H1 (cell line): ENCODE results near the gene ARL10. TPM values are rescaled to one million over a fixed set of nuclear protein-coding genes. Genes with fewer than 3 reads are reported as not detected.

ENCODE experiments used
- CTCF ChIA-PET: fragments of 300-600 bp; sonication (Branson Sonifier 250); formaldehyde crosslinking; loops from one replicate; lab custom pipeline; 2021; ENCODE audit not compliant: partially characterized antibody; lab: Charles Lee
- POLR2A ChIA-PET: fragments of 300-600 bp; sonication (Branson Sonifier 250); formaldehyde crosslinking; loops from one replicate; lab custom pipeline; 2021; ENCODE audit warnings: inconsistent platforms; ENCODE audit not compliant: partially characterized antibody; lab: Charles Lee
- DNase-seq, 2 experiments: peaks; one replicate each; pipeline versions ENCODE4 v3.0.0 to v3.0.0-alpha.2; 2010 to 2022; ENCODE audit warnings: low spot score in 2 of 2, low read depth in 1 of 2, mixed read lengths in 1 of 2
- FAIRE-seq: peaks from 2 replicates; lab custom pipeline; 2011; peaks lifted over from hg19 to GRCh38; lab: Jason Lieb, UNC
- H2AFZ ChIP-seq: 2 replicates; pipeline ENCODE4 v1.8.1; 2012; ENCODE audit warnings: low read length, inconsistent platforms
- H2AK5ac ChIP-seq: 2 replicates; pipeline ENCODE4 v1.6.1; 2013; ENCODE audit warnings: low read depth, low read length
- H2BK120ac ChIP-seq: replicated peaks from 2 replicates; pipeline ENCODE3; 2013; ENCODE audit warnings: low read depth, low read length, inconsistent platforms
- H2BK12ac ChIP-seq: 2 replicates; pipeline ENCODE4 v1.6.1; 2013; ENCODE audit warnings: low read depth, low read length
- H2BK15ac ChIP-seq: 2 replicates; pipeline ENCODE4 v1.6.1; 2013; ENCODE audit warnings: low read length
- H2BK20ac ChIP-seq: 2 replicates; pipeline ENCODE4 v1.6.1; 2013; ENCODE audit warnings: low read length
- H2BK5ac ChIP-seq: 2 replicates; pipeline ENCODE4 v1.6.1; 2013; ENCODE audit warnings: low read depth, low read length
- H3K14ac ChIP-seq: 2 replicates; pipeline ENCODE4 v1.6.1; 2013; ENCODE audit warnings: inconsistent platforms; ENCODE audit not compliant: insufficient read length
- H3K18ac ChIP-seq: 2 replicates; pipeline ENCODE4 v1.6.1; 2013; ENCODE audit warnings: low read length; ENCODE audit errors: extremely low read depth
- H3K23ac ChIP-seq: 2 replicates; pipeline ENCODE4 v1.6.1; 2013; ENCODE audit warnings: inconsistent platforms; ENCODE audit not compliant: insufficient read length
- H3K23me2 ChIP-seq: 2 replicates; pipeline ENCODE4 v1.6.1; 2013; ENCODE audit warnings: low read depth, low read length
- H3K27ac ChIP-seq: 2 replicates; pipeline ENCODE4 v1.6.1; 2011; ENCODE audit warnings: low read depth, low read length, inconsistent platforms
- H3K27me3 ChIP-seq, 4 experiments: replicated peaks in 1 of 4; 1 replicate in 1 of 4; 2 replicates in 3 of 4; pipeline versions ENCODE4 v1.6.1 to v1.8.1; 2011 to 2013; ENCODE audit warnings: low read length in 3 of 4, mild to moderate bottlenecking in 3 of 4, inconsistent platforms in 2 of 4, mixed read lengths in 2 of 4, moderate library complexity in 1 of 4; ENCODE audit not compliant: control insufficient read depth in 3 of 4, insufficient read depth in 3 of 4; ENCODE audit errors: extremely low read depth in 1 of 4
- H3K36me3 ChIP-seq, 4 experiments: 2 replicates each; pipeline versions ENCODE4 v1.6.1 to v1.8.1; 2011 to 2013; ENCODE audit warnings: mild to moderate bottlenecking in 4 of 4, low read length in 3 of 4, moderate library complexity in 2 of 4, control low read depth in 1 of 4, inconsistent platforms in 1 of 4; ENCODE audit not compliant: insufficient read depth in 4 of 4, control insufficient read depth in 2 of 4
- H3K4ac ChIP-seq: replicated peaks from 2 replicates; pipeline ENCODE3; 2013; ENCODE audit warnings: low read length, low read depth, mixed read lengths, inconsistent platforms; ENCODE audit not compliant: insufficient read length
- H3K4me1 ChIP-seq, 4 experiments: replicated peaks in 1 of 4; 1 replicate in 1 of 4; 2 replicates in 3 of 4; pipeline versions ENCODE4 v1.6.1 to v1.8.1; 2011 to 2013; ENCODE audit warnings: low read length in 3 of 4, inconsistent platforms in 2 of 4, mixed read lengths in 1 of 4; ENCODE audit not compliant: insufficient read depth in 4 of 4, control insufficient read depth in 3 of 4
- H3K4me2 ChIP-seq, 2 experiments: 2 replicates each; pipeline versions ENCODE4 v1.6.1 to v1.8.1; 2011 to 2013; ENCODE audit warnings: low read depth in 2 of 2, low read length in 2 of 2, control low read depth in 1 of 2, inconsistent platforms in 1 of 2, mild to moderate bottlenecking in 1 of 2; ENCODE audit not compliant: insufficient read depth in 1 of 2
- H3K4me3 ChIP-seq, 4 experiments: fragments of 200-600, 300-600 bp in 1 of 4; sonication (generic), shearing (Covaris generic), sonication (Bioruptor Twin) in 1 of 4; 2 replicates each; pipeline versions ENCODE4 v1.5.1 to v1.8.1; 2011 to 2016; ENCODE audit warnings: low read length in 4 of 4, low read depth in 3 of 4, control low read depth in 2 of 4, inconsistent platforms in 2 of 4, mild to moderate bottlenecking in 2 of 4, mixed read lengths in 1 of 4, moderate library complexity in 1 of 4; ENCODE audit not compliant: insufficient read depth in 2 of 4; ENCODE audit errors: extremely low read depth in 1 of 4
- H3K56ac ChIP-seq: replicated peaks from 2 replicates; pipeline ENCODE3; 2013; ENCODE audit warnings: low read depth, mild to moderate bottlenecking, mixed read lengths, low read length, inconsistent platforms; ENCODE audit not compliant: insufficient read length
- H3K79me1 ChIP-seq: 2 replicates; pipeline ENCODE4 v1.6.1; 2013; ENCODE audit warnings: low read depth, low read length, control low read depth
- H3K79me2 ChIP-seq, 2 experiments: 2 replicates each; pipeline versions ENCODE4 v1.6.1 to v1.8.1; 2012 to 2013; ENCODE audit warnings: low read length in 2 of 2, mild to moderate bottlenecking in 2 of 2, inconsistent platforms in 1 of 2; ENCODE audit not compliant: insufficient read depth in 2 of 2, control insufficient read depth in 1 of 2
- H3K9ac ChIP-seq, 4 experiments: replicated peaks in 1 of 4; 1 replicate in 1 of 4; 2 replicates in 3 of 4; pipeline versions ENCODE4 v1.6.1 to v1.8.1; 2011 to 2013; ENCODE audit warnings: low read depth in 3 of 4, low read length in 3 of 4, control low read depth in 2 of 4, mild to moderate bottlenecking in 2 of 4, moderate library complexity in 2 of 4, inconsistent platforms in 1 of 4; ENCODE audit errors: extremely low read depth in 1 of 4
- H3K9me3 ChIP-seq, 2 experiments: 2 replicates each; pipeline versions ENCODE4 v1.6.1 to v1.8.1; 2012 to 2013; ENCODE audit warnings: mild to moderate bottlenecking in 2 of 2, moderate library complexity in 2 of 2, control low read depth in 1 of 2, inconsistent platforms in 1 of 2, low read depth in 1 of 2, low read length in 1 of 2, mixed read lengths in 1 of 2; ENCODE audit not compliant: insufficient read depth in 2 of 2
- H4K20me1 ChIP-seq, 2 experiments: replicated peaks in 1 of 2; 2 replicates each; pipeline versions ENCODE3 to v1.8.1; 2011 to 2013; ENCODE audit warnings: inconsistent platforms in 2 of 2, low read length in 2 of 2, mild to moderate bottlenecking in 1 of 2; ENCODE audit not compliant: insufficient read depth in 2 of 2, control insufficient read depth in 1 of 2
- H4K5ac ChIP-seq: 2 replicates; pipeline ENCODE4 v1.6.1; 2013; ENCODE audit warnings: low read length, low read depth, mixed read lengths, inconsistent platforms; ENCODE audit not compliant: insufficient read length
- H4K8ac ChIP-seq: 2 replicates; pipeline ENCODE4 v1.8.0; 2013; ENCODE audit warnings: mild to moderate bottlenecking, moderate library complexity, low read length, inconsistent platforms; ENCODE audit not compliant: insufficient read depth; ENCODE audit errors: extremely low read depth
- H4K91ac ChIP-seq: replicated peaks from 2 replicates; pipeline ENCODE3; 2013; ENCODE audit warnings: low read length, mixed read lengths, inconsistent platforms; ENCODE audit not compliant: insufficient read length
- EZH2 ChIP-seq: fragments of 200-600 bp; sonication (generic); IDR thresholded peaks from 2 replicates; pipeline ENCODE4 v1.7.1; 2012; ENCODE audit warnings: low read depth, mild to moderate bottlenecking, moderate library complexity, low read length, inconsistent platforms; ENCODE audit not compliant: severe bottlenecking
- FOSL1 ChIP-seq: IDR thresholded peaks from 2 replicates; pipeline ENCODE4 v1.6.1; 2011; ENCODE audit warnings: mild to moderate bottlenecking, low read depth, low read length, moderate library complexity; ENCODE audit not compliant: insufficient read depth
- HDAC6 ChIP-seq: IDR thresholded peaks from one replicate; pipeline ENCODE4 v1.7.1; 2012; ENCODE audit warnings: low read depth, mild to moderate bottlenecking, inconsistent platforms, low read length, moderate library complexity
- KDM5A ChIP-seq: fragments of 200-600 bp; IDR thresholded peaks from 2 replicates; pipeline ENCODE4 v1.7.1; 2012; ENCODE audit warnings: mild to moderate bottlenecking, low read length, inconsistent platforms, mixed read lengths
- PHF8 ChIP-seq: fragments of 200-600 bp; sonication (generic); conservative IDR thresholded peaks from 2 replicates; pipeline ENCODE4 v1.7.1; 2012; ENCODE audit warnings: low read depth, mild to moderate bottlenecking, inconsistent platforms, low read length, moderate library complexity
- RXRA ChIP-seq: IDR thresholded peaks from 2 replicates; pipeline ENCODE4 v1.6.1; 2011; ENCODE audit warnings: low read depth, mild to moderate bottlenecking, low read length, moderate library complexity; ENCODE audit not compliant: insufficient read depth
- SRF ChIP-seq: IDR thresholded peaks from 2 replicates; pipeline ENCODE4 v1.6.1; 2011; ENCODE audit warnings: mild to moderate bottlenecking, low read depth, low read length, moderate library complexity
- SUZ12 ChIP-seq: fragments of 200-600 bp; sonication (generic); IDR thresholded peaks from 2 replicates; pipeline ENCODE4 v1.6.1; 2012; ENCODE audit warnings: mild to moderate bottlenecking, inconsistent platforms, low read length, moderate library complexity, mixed read lengths
- TCF12 ChIP-seq: IDR thresholded peaks from 2 replicates; pipeline ENCODE4 v1.6.1; 2011; ENCODE audit warnings: low read depth, mild to moderate bottlenecking, low read length
- WGBS, 2 experiments: shearing (Covaris generic) in 1 of 2; methylation state at CpG; one replicate each; pipeline versions ENCODE4 v1.1.6 to v1.1.7; 2013 to 2015; ENCODE audit warnings: low lambda C conversion rate in 2 of 2, mixed read lengths in 2 of 2, inconsistent platforms in 1 of 2, low coverage in 1 of 2, missing lambda C conversion rate in 1 of 2; ENCODE audit not compliant: insufficient replicate concordance in 2 of 2, insufficient coverage in 1 of 2, insufficient read length in 1 of 2; ENCODE audit errors: extremely low coverage in 1 of 2, missing lambda C conversion rate in 1 of 2; 5-methylcytosine and 5-hydroxymethylcytosine counted together
- polyA plus RNA-seq, 7 experiments: library from polyadenylated mRNA; depleted of rRNA in 3 of 7; stranded (reverse) in 5 of 7; unstranded in 2 of 7; fragments of >200 nt in 5 of 7; fragments of 200-250 nt in 2 of 7; gene quantifications; 1 replicate in 5 of 7; 2 replicates in 1 of 7; 4 replicates in 1 of 7; pipeline versions ENCODE4 v1.2.1 to v1.2.3, GENCODE V29; 2011 to 2013; ENCODE audit warnings: missing spikeins in 2 of 7, mixed read lengths in 2 of 7
- total RNA-seq: library from RNA; stranded (reverse); fragmentation: NEBNext Ultra II Directional; extraction: Animal tissue kit (Norgen Biotek cat#: 25700); gene quantifications from 2 replicates; pipeline ENCODE4 v1.2.1, GENCODE V29; 2021
- TF ChIP-seq, protein P1 (sequence below): IDR thresholded peaks from 2 replicates; pipeline ENCODE4 v1.6.1; 2012; ENCODE audit warnings: inconsistent platforms

The ARL10 gene
- total and polyA plus RNA-seq, 2 of the 8 experiments (the other 6 are each of a cell fraction or from before 2014, with no cell fraction given) = 3.1 to 7.4 TPM

DNA sequence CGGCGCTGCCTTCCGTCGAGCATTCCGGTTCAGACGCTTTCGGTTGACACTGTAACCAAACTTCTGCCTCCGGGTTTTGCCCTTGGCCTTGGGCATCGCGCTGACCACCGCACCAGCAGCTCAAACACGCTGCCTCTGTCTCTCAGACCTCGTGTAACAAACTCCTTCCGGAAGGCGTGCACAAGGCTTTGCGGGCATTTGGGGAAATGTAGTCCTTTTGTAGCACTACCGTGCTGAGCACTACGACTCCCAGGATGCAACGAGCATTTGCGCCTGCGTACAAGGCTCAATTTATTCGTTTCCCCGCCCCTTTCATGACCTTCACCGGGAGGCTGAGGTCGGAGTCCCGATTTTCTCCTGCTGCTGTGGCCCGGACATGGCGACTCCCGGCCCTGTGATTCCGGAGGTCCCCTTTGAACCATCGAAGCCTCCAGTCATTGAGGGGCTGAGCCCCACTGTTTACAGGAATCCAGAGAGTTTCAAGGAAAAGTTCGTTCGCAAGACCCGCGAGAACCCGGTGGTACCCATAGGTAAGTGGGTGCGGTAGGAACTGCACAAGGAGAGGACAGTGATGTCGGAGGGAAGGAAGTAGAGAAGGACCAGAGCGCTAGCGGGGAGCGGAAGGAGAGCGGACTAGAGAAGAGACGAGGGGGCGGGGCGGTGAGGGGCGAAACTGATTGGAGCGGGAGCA lies 23.3 kb downstream of the ARL10 start, which contains the start of the genes HIGD2A and NOP16:
TSS of gene HIGD2A (plus strand) at position 308 of the 691 bp plus-strand sequence. CDS start at position 377, 69 bp downstream.
TSS of gene NOP16 (minus strand) at position 155 of the 691 bp plus-strand sequence. CDS start at position 96, 59 bp downstream.
- H3K4me1 ChIP-seq = peaks cover 0 to 5% (median 1%) of the 10 kb centered on the region in 4 experiments; a peak in 2 of 7 replicates
- H3K56ac ChIP-seq = peak within 1 kb of the TSS; percentile 90
- no peak within 1 kb of the TSS for H2BK120ac ChIP-seq
- peak within 1 kb of the TSS; percentile 98; the same call in 1 of the 2 replicates for H4K8ac ChIP-seq
- no peak within 1 kb of the TSS for H3K14ac ChIP-seq
- peaks cover 7% of the 10 kb centered on the region; the same call in 1 of the 2 replicates for H3K79me1 ChIP-seq
- no peak within 1 kb of the TSS for H3K23ac ChIP-seq
- peak within 1 kb of the TSS; percentile 98 for H3K27ac ChIP-seq
- H2BK5ac ChIP-seq = peak within 1 kb of the TSS; percentile 98
- no peak within 1 kb of the TSS for H3K4ac ChIP-seq
- ChIA-PET CTCF (interaction anchor here (1.2 kb wide), 1 partner anchor 271 kb away, joined by 3 read pairs; no protein-coding TSS in a partner anchor), POLR2A (interaction anchor here (0.6 to 10.2 kb wide), 19 partner anchors 8 to 209 kb away, joined by 3 to 93 read pairs (median 4); partner anchors contain the start of genes ARL10, FAF2, KIAA1191 and RNF44)
- peak within 1 kb of the TSS; percentile 61; the same call in 1 of the 2 replicates for H2BK15ac ChIP-seq
- peaks cover 0 to 29% of the 10 kb centered on the region in 2 experiments for H3K79me2 ChIP-seq
- peak within 1 kb of the TSS; percentile 77 for H4K91ac ChIP-seq
- FAIRE-seq (peak; percentile 96), DNase-seq (peak; percentile 93 to 96)
- peaks cover 3 to 4% of the 10 kb centered on the region in 2 experiments for H4K20me1 ChIP-seq
- peak within 1 kb of the TSS; percentile 86 to 91 for H3K4me2 ChIP-seq
- no peaks in the 10 kb centered on the region for H3K9me3 ChIP-seq
- H2AK5ac ChIP-seq = peak within 1 kb of the TSS; percentile 66; the same call in 1 of the 2 replicates
- H3K4me3 ChIP-seq = peak within 1 kb of the TSS; percentile 92 to 96 (median 95)
- peaks cover 9% of the 10 kb centered on the region; the same call in 1 of the 2 replicates for H3K23me2 ChIP-seq
- no peak within 1 kb of the TSS for H2BK20ac ChIP-seq
- no peaks in the 10 kb centered on the region for H3K27me3 ChIP-seq
- H3K9ac ChIP-seq = peak within 1 kb of the TSS; percentile 86 to 99 (median 95)
- H3K36me3 ChIP-seq = peaks cover 15 to 28% (median 18%) of the 10 kb centered on the region in 4 experiments
- WGBS, 2 experiments = 1% methylated on average over 47 of the region's 47 CpGs; no CpG with 5 or more reads in 1 of the 2 experiments
- H2BK12ac ChIP-seq = peak within 1 kb of the TSS; percentile 81; the same call in 1 of the 2 replicates
- H3K18ac ChIP-seq = peak within 1 kb of the TSS; percentile 91
- H4K5ac ChIP-seq = peak within 1 kb of the TSS; percentile 86
- H2AFZ ChIP-seq = peak within 1 kb of the TSS; percentile 93; the same call in 1 of the 2 replicates
- no peak for TF ChIP-seq RXRA
- TF ChIP-seq SRF = 0 out of 2 replicates have a peak, but pooled peaks have one; percentile 17
- no peak for TF ChIP-seq SUZ12
- TF ChIP-seq PHF8 = peak; percentile 95
- TF ChIP-seq, protein P1, sequence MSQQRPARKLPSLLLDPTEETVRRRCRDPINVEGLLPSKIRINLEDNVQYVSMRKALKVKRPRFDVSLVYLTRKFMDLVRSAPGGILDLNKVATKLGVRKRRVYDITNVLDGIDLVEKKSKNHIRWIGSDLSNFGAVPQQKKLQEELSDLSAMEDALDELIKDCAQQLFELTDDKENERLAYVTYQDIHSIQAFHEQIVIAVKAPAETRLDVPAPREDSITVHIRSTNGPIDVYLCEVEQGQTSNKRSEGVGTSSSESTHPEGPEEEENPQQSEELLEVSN = peak; percentile 74
- TF ChIP-seq FOSL1 = no peak
- TF ChIP-seq HDAC6 = no peak
- TF ChIP-seq TCF12 = no peak
- peak; percentile 81 for TF ChIP-seq KDM5A
- TF ChIP-seq EZH2 = no peak
